ENCODE results near the gene MUC4. TPM values are rescaled to one million over a fixed set of nuclear protein-coding genes. Genes with fewer than 3 reads are reported as not detected.

Gene MUC4
- polyA plus RNA-seq, 1 donor, result 4.4 TPM

GRCh38 chr3:195853036-195853435, 41.3 kb upstream of the MUC4 start:
- no peak overlapping the region for H3K4me3 ChIP-seq (ENCODE audit: low read length)
- WGBS (ENCODE audit: insufficient coverage, low lambda C conversion rate), result no CpG with 5 or more reads among the region's 20 CpGs
- no peaks in the 10 kb centered on the region for H3K9me3 ChIP-seq (ENCODE audit: control insufficient read depth, low read depth, low read length)
- DNase-seq, result no peak
- no peaks in the 10 kb centered on the region for H3K27me3 ChIP-seq (ENCODE audit: control insufficient read depth, insufficient read depth, low read length)
- no peak overlapping the region for H3K27ac ChIP-seq (ENCODE audit: low read length)
- no peaks in the 10 kb centered on the region for H3K4me1 ChIP-seq (ENCODE audit: control insufficient read depth, insufficient read depth, low read length)
- H3K36me3 ChIP-seq (ENCODE audit: control insufficient read depth, insufficient read depth, low read length), result no peaks in the 10 kb centered on the region

GRCh38 chr3:195850857-195851543, 39.3 kb upstream of the MUC4 start:
- no peaks in the 10 kb centered on the region for H3K36me3 ChIP-seq (ENCODE audit: control insufficient read depth, insufficient read depth, low read length)
- no peak overlapping the region for H3K4me3 ChIP-seq (ENCODE audit: low read length)
- no peaks in the 10 kb centered on the region for H3K4me1 ChIP-seq (ENCODE audit: control insufficient read depth, insufficient read depth, low read length)
- peaks cover 5% of the 10 kb centered on the region for H3K9me3 ChIP-seq (ENCODE audit: control insufficient read depth, low read depth, low read length)
- no peak overlapping the region for H3K27ac ChIP-seq (ENCODE audit: low read length)
- no CpG with 5 or more reads among the region's 31 CpGs for WGBS (ENCODE audit: insufficient coverage, low lambda C conversion rate)
- H3K27me3 ChIP-seq (ENCODE audit: control insufficient read depth, insufficient read depth, low read length), result no peaks in the 10 kb centered on the region
- peak; percentile 81 to 84 for DNase-seq

GRCh38 chr3:195849322-195850074, 37.8 kb upstream of the MUC4 start:
- no peak for DNase-seq
- Histone ChIP-seq H3K4me3 (ENCODE audit: low read length) (no peak overlapping the region), H3K27ac (ENCODE audit: low read length) (no peak overlapping the region), H3K36me3 (ENCODE audit: control insufficient read depth, insufficient read depth, low read length) (no peaks in the 10 kb centered on the region), H3K27me3 (ENCODE audit: control insufficient read depth, insufficient read depth, low read length) (no peaks in the 10 kb centered on the region), H3K9me3 (ENCODE audit: control insufficient read depth, low read depth, low read length) (peaks cover 5% of the 10 kb centered on the region), H3K4me1 (ENCODE audit: control insufficient read depth, insufficient read depth, low read length) (no peaks in the 10 kb centered on the region)
- WGBS (ENCODE audit: insufficient coverage, low lambda C conversion rate), result 100% methylated on average over 1 of the region's 53 CpGs

- no peak for DNase-seq
- no peak overlapping the region for H3K27ac ChIP-seq (ENCODE audit: low read length)
- H3K4me1 ChIP-seq (ENCODE audit: control insufficient read depth, insufficient read depth, low read length), result no peaks in the 10 kb centered on the region
- no CpG with 5 or more reads among the region's 24 CpGs for WGBS (ENCODE audit: insufficient coverage, low lambda C conversion rate)
- H3K27me3 ChIP-seq (ENCODE audit: control insufficient read depth, insufficient read depth, low read length), result no peaks in the 10 kb centered on the region
- H3K4me3 ChIP-seq (ENCODE audit: low read length), result no peak overlapping the region
- no peaks in the 10 kb centered on the region for H3K36me3 ChIP-seq (ENCODE audit: control insufficient read depth, insufficient read depth, low read length)
- H3K9me3 ChIP-seq (ENCODE audit: control insufficient read depth, low read depth, low read length), result peaks cover 5% of the 10 kb centered on the region
These were observed 35.6 kb upstream of the MUC4 start for GRCh38 chr3:195847055-195847950.

- H3K36me3 ChIP-seq (ENCODE audit: control insufficient read depth, insufficient read depth, low read length), result no peaks in the 10 kb centered on the region
These were observed 33.8 kb upstream of the MUC4 start for GRCh38 chr3:195845483-195845882.

GRCh38 chr3:195844671-195845218, 33.0 kb upstream of the MUC4 start:
- Histone ChIP-seq H3K4me3 (ENCODE audit: low read length) (no peak overlapping the region), H3K27ac (ENCODE audit: low read length) (no peak overlapping the region), H3K36me3 (ENCODE audit: control insufficient read depth, insufficient read depth, low read length) (no peaks in the 10 kb centered on the region), H3K27me3 (ENCODE audit: control insufficient read depth, insufficient read depth, low read length) (peaks cover 2% of the 10 kb centered on the region), H3K9me3 (ENCODE audit: control insufficient read depth, low read depth, low read length) (peaks cover 5% of the 10 kb centered on the region), H3K4me1 (ENCODE audit: control insufficient read depth, insufficient read depth, low read length) (no peaks in the 10 kb centered on the region)
- WGBS (ENCODE audit: insufficient coverage, low lambda C conversion rate), result 100% methylated on average over 1 of the region's 7 CpGs
- no peak for DNase-seq

More at GRCh38 chr3:195845483-195845882, 33.8 kb upstream of the MUC4 start:
- H3K4me1 ChIP-seq (ENCODE audit: control insufficient read depth, insufficient read depth, low read length), result no peaks in the 10 kb centered on the region
- H3K27ac ChIP-seq (ENCODE audit: low read length), result no peak overlapping the region
- DNase-seq, result no peak
- peaks cover 5% of the 10 kb centered on the region for H3K9me3 ChIP-seq (ENCODE audit: control insufficient read depth, low read depth, low read length)
- no peak overlapping the region for H3K4me3 ChIP-seq (ENCODE audit: low read length)
- WGBS (ENCODE audit: insufficient coverage, low lambda C conversion rate), result 99% methylated on average over 3 of the region's 6 CpGs
- no peaks in the 10 kb centered on the region for H3K27me3 ChIP-seq (ENCODE audit: control insufficient read depth, insufficient read depth, low read length)

- H3K4me3 ChIP-seq (ENCODE audit: low read length), result no peak overlapping the region
- DNase-seq, result no peak
- no peaks in the 10 kb centered on the region for H3K9me3 ChIP-seq (ENCODE audit: control insufficient read depth, low read depth, low read length)
- peaks cover 8% of the 10 kb centered on the region for H3K27me3 ChIP-seq (ENCODE audit: control insufficient read depth, insufficient read depth, low read length)
- H3K4me1 ChIP-seq (ENCODE audit: control insufficient read depth, insufficient read depth, low read length), result no peaks in the 10 kb centered on the region
- H3K36me3 ChIP-seq (ENCODE audit: control insufficient read depth, insufficient read depth, low read length), result no peaks in the 10 kb centered on the region
- no CpG with 5 or more reads among the region's 19 CpGs for WGBS (ENCODE audit: insufficient coverage, low lambda C conversion rate)
- no peak overlapping the region for H3K27ac ChIP-seq (ENCODE audit: low read length)
These were observed 27.7 kb upstream of the MUC4 start for GRCh38 chr3:195839260-195840010.

- H3K27ac ChIP-seq (ENCODE audit: low read length), result no peak overlapping the region
- no peaks in the 10 kb centered on the region for H3K36me3 ChIP-seq (ENCODE audit: control insufficient read depth, insufficient read depth, low read length)
- no peaks in the 10 kb centered on the region for H3K4me1 ChIP-seq (ENCODE audit: control insufficient read depth, insufficient read depth, low read length)
- no peaks in the 10 kb centered on the region for H3K9me3 ChIP-seq (ENCODE audit: control insufficient read depth, low read depth, low read length)
- H3K27me3 ChIP-seq (ENCODE audit: control insufficient read depth, insufficient read depth, low read length), result peaks cover 8% of the 10 kb centered on the region
- no CpG with 5 or more reads among the region's 5 CpGs for WGBS (ENCODE audit: insufficient coverage, low lambda C conversion rate)
- no peak overlapping the region for H3K4me3 ChIP-seq (ENCODE audit: low read length)
- no peak for DNase-seq
These were observed 27.0 kb upstream of the MUC4 start for GRCh38 chr3:195838714-195839113.

GRCh38 chr3:195836476-195837135, 24.9 kb upstream of the MUC4 start:
- H3K27me3 ChIP-seq (ENCODE audit: control insufficient read depth, insufficient read depth, low read length), result peaks cover 8% of the 10 kb centered on the region
- no peaks in the 10 kb centered on the region for H3K9me3 ChIP-seq (ENCODE audit: control insufficient read depth, low read depth, low read length)
- no peaks in the 10 kb centered on the region for H3K36me3 ChIP-seq (ENCODE audit: control insufficient read depth, insufficient read depth, low read length)
- no peak for DNase-seq
- H3K27ac ChIP-seq (ENCODE audit: low read length), result no peak overlapping the region
- H3K4me3 ChIP-seq (ENCODE audit: low read length), result no peak overlapping the region
- no peaks in the 10 kb centered on the region for H3K4me1 ChIP-seq (ENCODE audit: control insufficient read depth, insufficient read depth, low read length)
- WGBS (ENCODE audit: insufficient coverage, low lambda C conversion rate), result 60% methylated on average over 1 of the region's 14 CpGs

All from large intestine (tissue), 3 donors.